Measurements from ENCODE around the gene NAPA. TPM values are rescaled to one million over a fixed set of nuclear protein-coding genes. Genes with fewer than 3 reads are reported as not detected.

NAPA gene
- polyA plus RNA-seq, 1 donor from 2014 or later, result 100 TPM

GRCh38 chr19:47510516-47511127, 4.2 kb downstream of the NAPA start:
- H3K4me3 ChIP-seq (ENCODE audit: low read length), result no peak overlapping the region
- no peak overlapping the region for H3K4me2 ChIP-seq (ENCODE audit: low read length)

GRCh38 chr19:47509973-47510372, 4.9 kb downstream of the NAPA start:
- Histone ChIP-seq H3K27ac (ENCODE audit: low read length) (no peak overlapping the region), H3K9ac (ENCODE audit: low read length) (peak overlapping the region; percentile 23), H3K79me2 (replicated peaks; ENCODE audit: insufficient read depth, low read length) (peaks cover 53% of the 10 kb centered on the region)
- TF ChIP-seq EP300 (conservative IDR thresholded peaks at IDR 0.05; ENCODE audit: poor library complexity, severe bottlenecking) (no peak), MXI1 (conservative IDR thresholded peaks at IDR 0.05; ENCODE audit: poor library complexity, severe bottlenecking) (no peak), POLR2AphosphoS5 (IDR thresholded peaks at IDR 0.05) (no peak), EZH2 (IDR thresholded peaks at IDR 0.05; ENCODE audit: borderline replicate concordance, insufficient read depth, low read length, poor library complexity, severe bottlenecking) (no peak), RAD21 (conservative IDR thresholded peaks at IDR 0.05) (no peak), SMC3 (conservative IDR thresholded peaks at IDR 0.05; ENCODE audit: poor library complexity) (no peak), REST (IDR thresholded peaks at IDR 0.05; ENCODE audit: borderline replicate concordance) (no peak), TAF1 (IDR thresholded peaks at IDR 0.05; ENCODE audit: low read depth) (no peak)

More at GRCh38 chr19:47510516-47511127, 4.2 kb downstream of the NAPA start:
- no peaks in the 10 kb centered on the region for H3K27me3 ChIP-seq (ENCODE audit: insufficient read depth, low read depth, low read length)
- no peaks in the 10 kb centered on the region for H3K36me3 ChIP-seq (ENCODE audit: insufficient read depth, low read length)
- TF ChIP-seq REST (IDR thresholded peaks at IDR 0.05; ENCODE audit: borderline replicate concordance) (no peak), TAF1 (IDR thresholded peaks at IDR 0.05; ENCODE audit: low read depth) (no peak), POLR2AphosphoS5 (IDR thresholded peaks at IDR 0.05) (no peak), SMC3 (conservative IDR thresholded peaks at IDR 0.05; ENCODE audit: poor library complexity) (no peak), EZH2 (IDR thresholded peaks at IDR 0.05; ENCODE audit: borderline replicate concordance, insufficient read depth, low read length, poor library complexity, severe bottlenecking) (no peak), CTCF (IDR thresholded peaks at IDR 0.05; ENCODE audit: poor library complexity, severe bottlenecking) (no peak), RAD21 (conservative IDR thresholded peaks at IDR 0.05) (no peak), MXI1 (conservative IDR thresholded peaks at IDR 0.05; ENCODE audit: poor library complexity, severe bottlenecking) (no peak), EP300 (conservative IDR thresholded peaks at IDR 0.05; ENCODE audit: poor library complexity, severe bottlenecking) (no peak)
- no peaks in the 10 kb centered on the region for H3K9me3 ChIP-seq (ENCODE audit: low read length)
- H3K9me2 ChIP-seq (ENCODE audit: insufficient read depth, low read length), result no peaks in the 10 kb centered on the region
- no peaks in the 10 kb centered on the region for H3F3A ChIP-seq (ENCODE audit: insufficient read depth, low read length, poor library complexity, severe bottlenecking)
- no peak overlapping the region for H3K9ac ChIP-seq (ENCODE audit: low read length)
- peaks cover 53% of the 10 kb centered on the region for H3K79me2 ChIP-seq (replicated peaks; ENCODE audit: insufficient read depth, low read length)
- H2AFZ ChIP-seq (ENCODE audit: low read depth, low read length), result no peak overlapping the region
- H3K27ac ChIP-seq (ENCODE audit: low read length), result no peak overlapping the region
- no peaks in the 10 kb centered on the region for H4K20me1 ChIP-seq (ENCODE audit: insufficient read depth)

More at GRCh38 chr19:47509973-47510372, 4.9 kb downstream of the NAPA start:
- Histone ChIP-seq H3K4me3 (ENCODE audit: low read length) (no peak overlapping the region), H4K20me1 (ENCODE audit: insufficient read depth) (no peaks in the 10 kb centered on the region), H3K9me3 (ENCODE audit: low read length) (no peaks in the 10 kb centered on the region), H3K36me3 (ENCODE audit: insufficient read depth, low read length) (no peaks in the 10 kb centered on the region), H2AFZ (ENCODE audit: low read depth, low read length) (no peak overlapping the region), H3K4me2 (ENCODE audit: low read length) (no peak overlapping the region), H3K9me2 (ENCODE audit: insufficient read depth, low read length) (no peaks in the 10 kb centered on the region), H3K27me3 (ENCODE audit: insufficient read depth, low read depth, low read length) (no peaks in the 10 kb centered on the region), H3F3A (ENCODE audit: insufficient read depth, low read length, poor library complexity, severe bottlenecking) (no peaks in the 10 kb centered on the region)
